Measurements from ENCODE around the gene HHAT. TPM values are rescaled to one million over a fixed set of nuclear protein-coding genes. Genes with fewer than 3 reads are reported as not detected.
A peak's percentile ranks its signal among the peaks of the same experiment; 100 is the strongest.

The HHAT gene
- 11.8 TPM for total RNA-seq

DNA sequence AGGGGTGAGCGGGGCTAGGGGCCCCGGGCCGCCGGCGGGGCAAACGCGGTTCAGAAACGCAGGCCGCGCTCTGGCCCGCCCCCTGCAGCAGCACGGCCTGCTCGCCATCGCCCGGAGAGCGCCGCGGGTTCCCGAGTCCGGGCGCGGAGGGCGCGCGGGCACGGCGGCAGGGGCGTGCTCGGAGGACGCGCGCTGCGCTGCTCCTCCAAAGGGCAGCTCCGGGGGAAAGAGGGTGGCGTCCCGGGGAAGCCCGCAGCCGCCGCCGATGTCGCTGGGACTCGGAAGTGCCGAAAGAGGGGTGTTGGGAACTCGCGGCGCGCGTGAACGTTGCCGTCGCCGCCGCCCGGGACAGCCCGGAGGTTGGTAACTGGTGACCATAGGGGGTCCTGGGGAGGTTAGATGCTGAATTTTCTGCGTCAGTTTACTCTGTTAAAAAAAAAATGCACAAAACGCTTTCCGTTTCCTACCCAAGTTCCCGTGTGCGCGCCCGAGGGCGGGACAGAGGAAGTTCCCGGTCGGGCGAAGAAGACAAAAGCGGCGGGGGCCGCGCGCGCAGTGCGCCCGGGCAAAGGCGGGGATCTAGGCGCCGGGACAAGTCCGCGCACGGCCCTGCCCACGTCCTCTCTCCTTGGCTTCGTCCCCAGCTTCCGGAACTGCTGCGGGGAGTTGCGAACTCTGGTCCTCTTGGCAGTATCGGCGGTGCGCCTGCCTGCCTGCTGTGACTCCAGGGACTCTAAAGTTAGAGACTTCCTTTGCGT lies at the start of gene HHAT:
HHAT (plus strand) TSS at position 157 of the 758 bp plus-strand sequence. CDS start 20,074 bp downstream, outside the sequence.
- H3K9me3 ChIP-seq, result no peaks in the 10 kb centered on the region
- TF ChIP-seq, protein P1, sequence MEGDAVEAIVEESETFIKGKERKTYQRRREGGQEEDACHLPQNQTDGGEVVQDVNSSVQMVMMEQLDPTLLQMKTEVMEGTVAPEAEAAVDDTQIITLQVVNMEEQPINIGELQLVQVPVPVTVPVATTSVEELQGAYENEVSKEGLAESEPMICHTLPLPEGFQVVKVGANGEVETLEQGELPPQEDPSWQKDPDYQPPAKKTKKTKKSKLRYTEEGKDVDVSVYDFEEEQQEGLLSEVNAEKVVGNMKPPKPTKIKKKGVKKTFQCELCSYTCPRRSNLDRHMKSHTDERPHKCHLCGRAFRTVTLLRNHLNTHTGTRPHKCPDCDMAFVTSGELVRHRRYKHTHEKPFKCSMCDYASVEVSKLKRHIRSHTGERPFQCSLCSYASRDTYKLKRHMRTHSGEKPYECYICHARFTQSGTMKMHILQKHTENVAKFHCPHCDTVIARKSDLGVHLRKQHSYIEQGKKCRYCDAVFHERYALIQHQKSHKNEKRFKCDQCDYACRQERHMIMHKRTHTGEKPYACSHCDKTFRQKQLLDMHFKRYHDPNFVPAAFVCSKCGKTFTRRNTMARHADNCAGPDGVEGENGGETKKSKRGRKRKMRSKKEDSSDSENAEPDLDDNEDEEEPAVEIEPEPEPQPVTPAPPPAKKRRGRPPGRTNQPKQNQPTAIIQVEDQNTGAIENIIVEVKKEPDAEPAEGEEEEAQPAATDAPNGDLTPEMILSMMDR (IDR thresholded peaks at IDR 0.05), result no peak
- TF ChIP-seq POLR2AphosphoS5 (IDR thresholded peaks at IDR 0.05; ENCODE audit: insufficient read depth in 1 of 2, low read depth in 1 of 2), result peak; percentile 30 to 72
- TF ChIP-seq POLR2A (IDR thresholded peaks at IDR 0.05), result no peak
- peak within 1 kb of the TSS; percentile 88 for H3K27ac ChIP-seq
- H3K4me3 ChIP-seq, result peak within 1 kb of the TSS; percentile 69 to 72
- intact Hi-C loops (cut with DNase I), result no loop called here
- H3K4me1 ChIP-seq, result peaks cover 9% of the 10 kb centered on the region
- H3K27me3 ChIP-seq, result no peaks in the 10 kb centered on the region
- peak in 1 of 2 donors; percentile 85 for DNase-seq (ENCODE audit: extremely low spot score in 2 of 2)
- H3K36me3 ChIP-seq, result no peaks in the 10 kb centered on the region

DNA sequence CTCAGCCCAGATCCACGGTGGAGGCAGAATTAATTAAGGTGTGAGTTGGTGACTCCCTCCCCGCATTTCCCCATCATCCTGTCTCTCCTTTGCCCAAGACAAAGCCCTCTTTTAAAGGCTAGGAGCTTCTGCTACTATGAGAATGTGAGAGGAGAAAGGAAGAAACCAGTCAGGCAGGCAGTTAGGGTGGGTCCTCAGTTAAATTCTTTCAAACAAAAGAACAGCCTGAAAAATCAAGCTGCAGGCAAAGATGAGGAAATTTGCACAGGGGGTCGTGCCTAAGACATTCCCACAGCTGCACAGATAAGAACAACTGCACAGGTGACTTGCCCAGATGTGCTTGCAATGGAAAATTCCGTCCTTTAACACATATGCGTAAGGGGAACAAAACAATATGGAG lies 48.5 kb upstream of the HHAT start:
- no peak for DNase-seq (ENCODE audit: extremely low spot score in 2 of 2)
- Histone ChIP-seq H3K9me3 (peaks cover 14% of the 10 kb centered on the region), H3K4me3 (no peak overlapping the region), H3K36me3 (no peaks in the 10 kb centered on the region), H3K4me1 (no peaks in the 10 kb centered on the region), H3K27me3 (no peaks in the 10 kb centered on the region), H3K27ac (no peak overlapping the region)
- intact Hi-C loops (cut with DNase I), result no loop called here
- no peak for TF ChIP-seq POLR2AphosphoS5 (IDR thresholded peaks at IDR 0.05; ENCODE audit: insufficient read depth in 1 of 2, low read depth in 1 of 2)
- TF ChIP-seq, protein P1 (IDR thresholded peaks at IDR 0.05), result no peak
- TF ChIP-seq POLR2A (IDR thresholded peaks at IDR 0.05), result no peak

DNA sequence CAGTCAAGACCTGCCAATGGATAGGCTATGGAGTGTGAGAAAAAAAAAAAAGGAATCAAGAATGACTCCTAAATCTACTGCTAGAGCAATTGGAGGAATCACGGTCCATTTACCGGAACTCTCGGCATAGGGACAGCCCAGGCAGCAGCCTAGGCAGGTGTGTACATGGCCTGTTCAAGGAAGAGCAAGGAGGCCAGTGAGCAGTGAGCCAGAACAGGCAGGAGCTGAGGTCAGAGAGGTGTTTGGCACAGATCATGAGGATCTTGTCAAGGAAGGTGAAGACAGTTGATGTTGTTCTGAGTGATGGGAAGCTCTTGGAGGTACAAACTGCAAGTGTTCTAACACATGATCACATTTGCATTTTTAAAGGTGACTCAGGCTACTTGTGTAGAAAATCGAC lies 40.6 kb upstream of the HHAT start:
- no peak for DNase-seq (ENCODE audit: extremely low spot score in 2 of 2)
- Histone ChIP-seq H3K27me3 (no peaks in the 10 kb centered on the region), H3K4me3 (no peak overlapping the region), H3K4me1 (peaks cover 19% of the 10 kb centered on the region), H3K36me3 (no peaks in the 10 kb centered on the region), H3K9me3 (no peaks in the 10 kb centered on the region), H3K27ac (no peak overlapping the region)
- intact Hi-C loops (cut with DNase I), result no loop called here
- TF ChIP-seq POLR2AphosphoS5 (IDR thresholded peaks at IDR 0.05; ENCODE audit: insufficient read depth in 1 of 2, low read depth in 1 of 2), result no peak
- TF ChIP-seq, protein P1 (IDR thresholded peaks at IDR 0.05), result no peak
- no peak for TF ChIP-seq POLR2A (IDR thresholded peaks at IDR 0.05)

DNA sequence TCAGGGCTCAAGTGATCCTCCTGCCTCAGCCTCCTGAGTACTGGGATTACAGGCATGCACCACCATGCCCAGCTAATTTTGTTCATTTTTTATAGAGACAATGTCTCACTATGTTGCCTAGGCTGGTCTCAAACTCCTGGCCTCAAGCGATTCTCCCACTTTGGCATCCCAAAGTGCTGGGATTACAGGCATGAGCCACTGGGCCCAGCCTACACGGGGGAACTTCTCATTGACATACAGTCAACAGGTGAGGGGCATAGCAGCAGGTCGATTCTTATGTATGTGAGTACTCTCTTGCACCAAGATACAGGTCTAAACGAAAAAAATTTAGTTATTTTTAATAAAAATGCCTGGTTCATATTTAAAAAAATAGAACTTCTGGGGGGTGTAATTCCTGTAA lies 39.5 kb upstream of the HHAT start:
- Histone ChIP-seq H3K27ac (no peak overlapping the region), H3K27me3 (no peaks in the 10 kb centered on the region), H3K4me3 (no peak overlapping the region), H3K4me1 (peaks cover 29% of the 10 kb centered on the region), H3K9me3 (no peaks in the 10 kb centered on the region), H3K36me3 (no peaks in the 10 kb centered on the region)
- no peak for DNase-seq (ENCODE audit: extremely low spot score in 2 of 2)
- intact Hi-C loops (cut with DNase I), result no loop called here
- TF ChIP-seq, protein P1 (IDR thresholded peaks at IDR 0.05), result no peak
- TF ChIP-seq POLR2AphosphoS5 (IDR thresholded peaks at IDR 0.05; ENCODE audit: insufficient read depth in 1 of 2, low read depth in 1 of 2) (no peak), POLR2A (IDR thresholded peaks at IDR 0.05) (no peak)

All from vagina (tissue), 2 donors.